SK-N-SH treated with all-trans-retinoic acid at 6 μM for 48 hours (cell line): ENCODE results near the gene HTD2.

Experiments used
- ATAC-seq: fragments of 200-7000 bp; cut with Tn5 transposase; 3 replicates; pipeline ENCODE4 v1.9.1; 2020; ENCODE audit warnings: mild to moderate bottlenecking, moderate library complexity
- ARNTL ChIP-seq: fragments of 450-650 bp; formaldehyde crosslinking; IDR thresholded peaks from 2 replicates; pipeline ENCODE4 v1.5.0; 2020; ENCODE audit warnings: low read depth, mild to moderate bottlenecking, moderate library complexity, borderline replicate concordance
- BACH2 ChIP-seq: fragments of 250-450 bp; sonication (Bioruptor Pico); IDR thresholded peaks from 2 replicates; pipeline ENCODE4 v1.9.0; 2021; ENCODE audit warnings: mild to moderate bottlenecking, borderline replicate concordance
- CSDC2 ChIP-seq: fragments of 250-450 bp; sonication (Bioruptor Pico); IDR thresholded peaks from 2 replicates; pipeline ENCODE4 v1.5.0; 2020; ENCODE audit warnings: mild to moderate bottlenecking, moderate library complexity
- GLIS3 ChIP-seq: fragments of 250-450 bp; sonication (Bioruptor Pico); IDR thresholded peaks from 2 replicates; pipeline ENCODE4 v1.5.0; 2020; ENCODE audit warnings: mild to moderate bottlenecking, moderate library complexity
- OSR1 ChIP-seq: fragments of 250-450 bp; sonication (Bioruptor Pico); IDR thresholded peaks from 2 replicates; pipeline ENCODE4 v1.8.0; 2022; ENCODE audit warnings: moderate library complexity, mild to moderate bottlenecking, inconsistent platforms
- PATZ1 ChIP-seq: fragments of 250-450 bp; sonication (Bioruptor Pico); IDR thresholded peaks from 2 replicates; pipeline ENCODE4 v1.8.0; 2020; ENCODE audit warnings: mild to moderate bottlenecking, moderate library complexity, borderline replicate concordance
- POU6F1 ChIP-seq: fragments of 250-450 bp; sonication (Bioruptor Pico); IDR thresholded peaks from 2 replicates; pipeline ENCODE4 v1.8.0; 2021; ENCODE audit warnings: low read depth, mild to moderate bottlenecking, moderate library complexity, borderline replicate concordance
- PPARA ChIP-seq: fragments of 250-450 bp; sonication (Bioruptor Pico); IDR thresholded peaks from 2 replicates; pipeline ENCODE4 v1.5.0; 2020; ENCODE audit warnings: mild to moderate bottlenecking, borderline replicate concordance
- RARB ChIP-seq: fragments of 250-450 bp; sonication (Bioruptor Pico); IDR thresholded peaks from 2 replicates; pipeline ENCODE4 v1.8.0; 2021; ENCODE audit warnings: mild to moderate bottlenecking, moderate library complexity
- SNAI2 ChIP-seq: fragments of 250-450 bp; sonication (Bioruptor Pico); IDR thresholded peaks from 2 replicates; pipeline ENCODE4 v1.5.0; 2020; ENCODE audit warnings: mild to moderate bottlenecking, moderate library complexity
- TOX ChIP-seq: fragments of 250-450 bp; sonication (Bioruptor Pico); IDR thresholded peaks from 2 replicates; pipeline ENCODE4 v1.8.0; 2021; ENCODE audit warnings: mild to moderate bottlenecking, moderate library complexity, borderline replicate concordance
- TSHZ2 ChIP-seq: fragments of 250-450 bp; sonication (Bioruptor Pico); IDR thresholded peaks from 2 replicates; pipeline ENCODE4 v1.5.0; 2020; ENCODE audit warnings: mild to moderate bottlenecking, moderate library complexity
- ZC3H10 ChIP-seq: fragments of 250-450 bp; sonication (Bioruptor Pico); IDR thresholded peaks from 2 replicates; pipeline ENCODE4 v1.5.1; 2021; ENCODE audit warnings: mild to moderate bottlenecking, moderate library complexity
- ZFP3 ChIP-seq: fragments of 250-450 bp; sonication (Bioruptor Pico); IDR thresholded peaks from 2 replicates; pipeline ENCODE4 v1.5.0; 2020; ENCODE audit warnings: mild to moderate bottlenecking, moderate library complexity
- ZFP30 ChIP-seq: fragments of 450-650 bp; formaldehyde crosslinking; IDR thresholded peaks from 2 replicates; pipeline ENCODE4 v1.5.0; 2022; ENCODE audit warnings: mild to moderate bottlenecking, moderate library complexity
- ZNF565 ChIP-seq: fragments of 450-650 bp; formaldehyde crosslinking; conservative IDR thresholded peaks from 2 replicates; pipeline ENCODE4 v1.5.0; 2020; ENCODE audit warnings: low read depth, mild to moderate bottlenecking, moderate library complexity
- ZNF70 ChIP-seq: fragments of 450-650 bp; formaldehyde crosslinking; IDR thresholded peaks from 2 replicates; pipeline ENCODE4 v1.5.0; 2020; ENCODE audit warnings: mild to moderate bottlenecking, moderate library complexity
- ZNF8 ChIP-seq: fragments of 450-650 bp; formaldehyde crosslinking; IDR thresholded peaks from 2 replicates; pipeline ENCODE4 v1.5.0; 2020; ENCODE audit warnings: mild to moderate bottlenecking, moderate library complexity
- TF ChIP-seq, protein P1 (sequence below): fragments of 250-450 bp; sonication (Bioruptor Pico); IDR thresholded peaks from 2 replicates; pipeline ENCODE4 v1.5.1; 2020; ENCODE audit warnings: low read depth, mild to moderate bottlenecking, moderate library complexity

Gene HTD2

GRCh38 chr3:58352626-58353025 is 46.3 kb downstream of the HTD2 start:
- TF ChIP-seq ZFP3 (no peak), ARNTL (CRISPR knock-in tag) (no peak), CSDC2 (CRISPR knock-in tag) (no peak), ZNF565 (CRISPR knock-in tag) (no peak), PATZ1 (CRISPR knock-in tag) (no peak), GLIS3 (CRISPR knock-in tag) (no peak)
- TF ChIP-seq, protein P1, sequence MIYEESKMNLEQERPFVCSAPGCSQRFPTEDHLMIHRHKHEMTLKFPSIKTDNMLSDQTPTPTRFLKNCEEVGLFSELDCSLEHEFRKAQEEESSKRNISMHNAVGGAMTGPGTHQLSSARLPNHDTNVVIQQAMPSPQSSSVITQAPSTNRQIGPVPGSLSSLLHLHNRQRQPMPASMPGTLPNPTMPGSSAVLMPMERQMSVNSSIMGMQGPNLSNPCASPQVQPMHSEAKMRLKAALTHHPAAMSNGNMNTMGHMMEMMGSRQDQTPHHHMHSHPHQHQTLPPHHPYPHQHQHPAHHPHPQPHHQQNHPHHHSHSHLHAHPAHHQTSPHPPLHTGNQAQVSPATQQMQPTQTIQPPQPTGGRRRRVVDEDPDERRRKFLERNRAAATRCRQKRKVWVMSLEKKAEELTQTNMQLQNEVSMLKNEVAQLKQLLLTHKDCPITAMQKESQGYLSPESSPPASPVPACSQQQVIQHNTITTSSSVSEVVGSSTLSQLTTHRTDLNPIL (CRISPR knock-in tag): no peak
- no peak for ATAC-seq

DNA sequence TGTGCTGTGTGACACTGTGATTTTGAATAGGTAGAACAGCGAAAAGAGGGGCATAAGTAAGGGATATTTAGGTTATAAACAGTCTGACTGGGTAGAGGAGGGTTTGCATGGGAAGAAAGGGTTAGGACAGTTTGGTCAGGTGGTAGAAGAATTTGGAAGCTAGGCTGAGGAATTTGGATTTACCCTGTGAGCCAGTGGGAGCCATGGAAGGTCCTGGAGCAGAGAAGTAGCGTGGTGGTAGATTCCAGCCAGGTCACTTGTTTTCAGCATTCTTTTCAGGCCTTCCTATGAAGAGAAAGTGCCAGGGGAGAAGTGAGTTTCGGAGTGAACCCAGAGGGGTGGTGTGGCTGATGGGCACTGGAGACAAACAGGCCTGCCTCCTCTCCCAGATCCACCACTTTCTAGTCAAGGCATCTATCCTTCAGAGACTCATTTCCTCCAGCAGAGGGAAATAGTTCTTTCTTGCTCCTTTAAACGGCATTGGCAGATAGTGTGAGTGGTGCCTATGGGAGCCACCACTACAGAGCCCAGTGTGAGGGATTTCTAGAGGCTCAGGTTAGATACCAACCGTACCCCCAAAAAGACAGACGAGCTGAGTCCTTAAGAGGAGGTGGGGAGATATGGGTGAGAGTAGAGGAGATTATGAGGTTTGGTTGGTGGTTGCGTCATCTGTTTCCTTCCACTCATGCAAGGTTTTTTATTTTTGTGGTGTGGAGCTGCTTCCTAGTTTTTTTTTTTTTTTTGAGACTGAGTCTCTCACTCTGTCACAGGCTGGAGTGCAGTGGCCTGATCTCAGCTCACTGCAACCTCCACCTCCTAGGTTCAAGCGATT is 47.6 kb downstream of the HTD2 start:
- TF ChIP-seq, protein P1 (CRISPR knock-in tag): no peak
- TF ChIP-seq ZC3H10 (CRISPR knock-in tag): no peak
- no peak for TF ChIP-seq PATZ1 (CRISPR knock-in tag)
- TF ChIP-seq BACH2 (CRISPR knock-in tag): no peak
- TF ChIP-seq ZNF70 (CRISPR knock-in tag): no peak
- TF ChIP-seq GLIS3 (CRISPR knock-in tag): no peak
- TF ChIP-seq TOX (CRISPR knock-in tag): no peak
- no peak for TF ChIP-seq SNAI2 (CRISPR knock-in tag)
- no peak for TF ChIP-seq TSHZ2 (CRISPR knock-in tag)
- TF ChIP-seq POU6F1 (CRISPR knock-in tag): no peak
- no peak for ATAC-seq

DNA sequence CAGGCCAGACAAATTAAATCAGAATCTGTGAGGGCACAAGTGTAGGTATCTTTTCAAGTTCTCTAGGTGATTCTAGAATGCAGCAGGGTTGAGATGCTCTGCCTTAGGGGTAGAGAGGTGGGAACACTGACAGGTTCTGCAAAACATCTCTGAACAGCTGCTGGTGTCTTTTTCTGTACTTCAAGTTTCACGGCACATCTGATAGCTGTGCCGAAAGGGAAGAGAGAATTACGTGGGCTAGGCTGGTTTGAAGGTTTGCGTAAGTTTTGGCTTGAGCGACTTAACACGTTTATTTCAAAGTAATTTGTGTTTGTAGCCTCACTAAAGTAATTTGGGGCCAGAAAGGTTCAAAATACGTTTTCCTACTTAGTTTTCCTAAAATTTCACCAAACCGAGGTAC is 48.9 kb downstream of the HTD2 start:
- ATAC-seq: no peak
- no peak for TF ChIP-seq POU6F1 (CRISPR knock-in tag)
- no peak for TF ChIP-seq OSR1 (CRISPR knock-in tag)
- no peak for TF ChIP-seq ZFP30 (CRISPR knock-in tag)
- no peak for TF ChIP-seq BACH2 (CRISPR knock-in tag)
- no peak for TF ChIP-seq RARB (CRISPR knock-in tag)
- TF ChIP-seq ZNF565 (CRISPR knock-in tag): no peak
- TF ChIP-seq PPARA: no peak
- TF ChIP-seq SNAI2 (CRISPR knock-in tag): no peak
- no peak for TF ChIP-seq ARNTL (CRISPR knock-in tag)
- no peak for TF ChIP-seq ZNF8 (CRISPR knock-in tag)
- TF ChIP-seq GLIS3 (CRISPR knock-in tag): no peak
